Thyroid gland (tissue), 4 donors: ENCODE results near the gene SUMF1.

Experiments used
- POLR2A ChIP-seq, 2 donors: fragments of 450-650 bp; IDR thresholded peaks; one replicate each; pipeline ENCODE4 v1.6.1; 2017; ENCODE audit warnings: antibody characterized with exemption in 2 of 2, mild to moderate bottlenecking in 2 of 2, moderate library complexity in 1 of 2
- TF ChIP-seq, protein P1 (sequence below), 6 experiments: fragments of 200-600 bp in 3 of 6; fragments of 450-650 bp in 3 of 6; sonication (generic) in 3 of 6; IDR thresholded peaks; one replicate each; pipeline ENCODE4 v1.5.1; 2016 to 2019; ENCODE audit warnings: antibody characterized with exemption in 6 of 6, mild to moderate bottlenecking in 2 of 6, inconsistent platforms in 1 of 6, moderate library complexity in 1 of 6

DNA sequence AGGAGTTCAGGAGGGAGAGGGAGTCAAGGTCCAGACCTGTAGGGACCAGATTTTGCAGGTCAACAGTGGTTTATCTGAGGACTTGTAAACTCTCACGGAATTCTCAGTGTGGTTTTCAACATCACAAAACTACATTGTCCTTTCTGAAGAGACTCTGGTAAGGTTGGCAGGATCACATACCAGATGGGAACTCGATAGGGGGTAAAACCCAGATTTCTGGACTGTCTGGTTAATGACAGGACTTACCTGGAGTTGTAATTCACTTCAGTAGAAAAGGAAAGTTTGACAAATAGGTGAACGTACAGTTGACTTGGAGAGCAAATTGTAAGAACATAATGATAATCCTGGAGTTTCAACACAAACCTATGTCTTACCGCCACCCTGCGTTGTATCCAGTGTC lies 31.4 kb upstream of the SUMF1 start:
- TF ChIP-seq, protein P1, sequence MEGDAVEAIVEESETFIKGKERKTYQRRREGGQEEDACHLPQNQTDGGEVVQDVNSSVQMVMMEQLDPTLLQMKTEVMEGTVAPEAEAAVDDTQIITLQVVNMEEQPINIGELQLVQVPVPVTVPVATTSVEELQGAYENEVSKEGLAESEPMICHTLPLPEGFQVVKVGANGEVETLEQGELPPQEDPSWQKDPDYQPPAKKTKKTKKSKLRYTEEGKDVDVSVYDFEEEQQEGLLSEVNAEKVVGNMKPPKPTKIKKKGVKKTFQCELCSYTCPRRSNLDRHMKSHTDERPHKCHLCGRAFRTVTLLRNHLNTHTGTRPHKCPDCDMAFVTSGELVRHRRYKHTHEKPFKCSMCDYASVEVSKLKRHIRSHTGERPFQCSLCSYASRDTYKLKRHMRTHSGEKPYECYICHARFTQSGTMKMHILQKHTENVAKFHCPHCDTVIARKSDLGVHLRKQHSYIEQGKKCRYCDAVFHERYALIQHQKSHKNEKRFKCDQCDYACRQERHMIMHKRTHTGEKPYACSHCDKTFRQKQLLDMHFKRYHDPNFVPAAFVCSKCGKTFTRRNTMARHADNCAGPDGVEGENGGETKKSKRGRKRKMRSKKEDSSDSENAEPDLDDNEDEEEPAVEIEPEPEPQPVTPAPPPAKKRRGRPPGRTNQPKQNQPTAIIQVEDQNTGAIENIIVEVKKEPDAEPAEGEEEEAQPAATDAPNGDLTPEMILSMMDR (IDR thresholded peaks at IDR 0.05), result no peak
- no peak for TF ChIP-seq POLR2A (IDR thresholded peaks at IDR 0.05)
